Thoracic aorta (tissue), 2 donors: Measurements from ENCODE around the gene NOP16. TPM values are rescaled to one million over a fixed set of nuclear protein-coding genes. Genes with fewer than 3 reads are reported as not detected.
A peak's percentile ranks its signal among the peaks of the same experiment; 100 is the strongest.

Experiments used
- ATAC-seq: fragments of 150-250 bp; one replicate; pipeline ENCODE4 v1.8.0; 2017; ENCODE audit warnings: low read depth; ENCODE audit not compliant: insufficient number of reproducible peaks, low FRiP score
- DNase-seq: peaks from one replicate; pipeline ENCODE4 v3.0.0-alpha.2; 2020; ENCODE audit warnings: low spot score
- H3K27ac ChIP-seq, 2 donors: fragments of 200-600 bp; sonication (generic); 1 replicate in 1 of 2; 2 replicates in 1 of 2; pipeline ENCODE4 v1.5.1; 2016; ENCODE audit warnings: mild to moderate bottlenecking in 2 of 2, moderate library complexity in 2 of 2
- H3K27me3 ChIP-seq: fragments of 200-600 bp; sonication (generic); replicated peaks from 2 replicates; pipeline ENCODE4 v1.6.0; 2016; ENCODE audit warnings: mild to moderate bottlenecking; ENCODE audit not compliant: insufficient read depth
- H3K36me3 ChIP-seq: fragments of 200-600 bp; sonication (generic); one replicate; pipeline ENCODE4 v1.5.1; 2016
- H3K4me1 ChIP-seq, 2 donors: fragments of 200-600 bp; sonication (generic); 1 replicate in 1 of 2; 2 replicates in 1 of 2; pipeline versions ENCODE4 v1.5.1 to v1.6.0; 2016; ENCODE audit warnings: low read depth in 2 of 2, mild to moderate bottlenecking in 1 of 2; ENCODE audit not compliant: control insufficient read depth in 1 of 2
- H3K4me3 ChIP-seq: fragments of 200-600 bp; sonication (generic); 2 replicates; pipeline ENCODE4 v1.5.1; 2016; ENCODE audit warnings: mild to moderate bottlenecking
- H3K9me3 ChIP-seq: fragments of 200-600 bp; sonication (generic); 2 replicates; pipeline ENCODE4 v1.5.1; 2016
- total RNA-seq, 2 donors: library from RNA; depleted of rRNA; stranded (reverse); fragments of >200 nt; gene quantifications; one replicate each; pipeline versions ENCODE4 v1.1.0 to v1.2.3, GENCODE V29; 2016
- TF ChIP-seq, protein P1 (sequence below): fragments of 200-600 bp; sonication (generic); IDR thresholded peaks from one replicate; pipeline ENCODE4 v1.5.1; 2019; ENCODE audit warnings: antibody characterized with exemption

The NOP16 gene
- total RNA-seq, 2 donors from 2014 or later = 6.3 to 12.6 TPM

DNA sequence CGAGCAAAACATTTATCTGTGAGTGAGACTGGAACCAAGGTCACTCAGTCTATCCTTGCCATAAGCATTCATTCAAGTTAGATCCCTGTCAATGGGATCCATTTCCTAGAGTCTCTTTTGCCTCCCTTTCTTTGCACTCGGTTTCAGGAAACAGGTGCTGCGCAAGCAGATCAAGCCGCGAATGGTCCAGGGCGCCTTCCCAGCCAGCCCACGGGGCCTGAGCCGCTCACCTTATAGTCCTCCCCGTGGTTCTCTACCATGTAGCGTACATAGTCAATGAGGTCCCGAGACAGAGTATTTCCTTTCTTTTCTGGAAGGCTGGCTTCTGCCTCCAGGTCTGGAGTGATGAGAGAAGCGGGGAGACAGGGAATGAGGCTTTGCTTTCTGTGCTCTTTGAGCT is 3.4 kb downstream of the NOP16 start:
- Histone ChIP-seq H3K9me3 (no peaks in the 10 kb centered on the region), H3K27me3 (no peaks in the 10 kb centered on the region), H3K4me3 (no peak overlapping the region), H3K36me3 (peaks cover 9% of the 10 kb centered on the region), H3K27ac (no peak overlapping the region), H3K4me1 (peaks cover 14 to 36% of the 10 kb centered on the region in 2 donors)
- no peak for ATAC-seq
- TF ChIP-seq, protein P1, sequence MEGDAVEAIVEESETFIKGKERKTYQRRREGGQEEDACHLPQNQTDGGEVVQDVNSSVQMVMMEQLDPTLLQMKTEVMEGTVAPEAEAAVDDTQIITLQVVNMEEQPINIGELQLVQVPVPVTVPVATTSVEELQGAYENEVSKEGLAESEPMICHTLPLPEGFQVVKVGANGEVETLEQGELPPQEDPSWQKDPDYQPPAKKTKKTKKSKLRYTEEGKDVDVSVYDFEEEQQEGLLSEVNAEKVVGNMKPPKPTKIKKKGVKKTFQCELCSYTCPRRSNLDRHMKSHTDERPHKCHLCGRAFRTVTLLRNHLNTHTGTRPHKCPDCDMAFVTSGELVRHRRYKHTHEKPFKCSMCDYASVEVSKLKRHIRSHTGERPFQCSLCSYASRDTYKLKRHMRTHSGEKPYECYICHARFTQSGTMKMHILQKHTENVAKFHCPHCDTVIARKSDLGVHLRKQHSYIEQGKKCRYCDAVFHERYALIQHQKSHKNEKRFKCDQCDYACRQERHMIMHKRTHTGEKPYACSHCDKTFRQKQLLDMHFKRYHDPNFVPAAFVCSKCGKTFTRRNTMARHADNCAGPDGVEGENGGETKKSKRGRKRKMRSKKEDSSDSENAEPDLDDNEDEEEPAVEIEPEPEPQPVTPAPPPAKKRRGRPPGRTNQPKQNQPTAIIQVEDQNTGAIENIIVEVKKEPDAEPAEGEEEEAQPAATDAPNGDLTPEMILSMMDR = no peak
- no peak for DNase-seq

DNA sequence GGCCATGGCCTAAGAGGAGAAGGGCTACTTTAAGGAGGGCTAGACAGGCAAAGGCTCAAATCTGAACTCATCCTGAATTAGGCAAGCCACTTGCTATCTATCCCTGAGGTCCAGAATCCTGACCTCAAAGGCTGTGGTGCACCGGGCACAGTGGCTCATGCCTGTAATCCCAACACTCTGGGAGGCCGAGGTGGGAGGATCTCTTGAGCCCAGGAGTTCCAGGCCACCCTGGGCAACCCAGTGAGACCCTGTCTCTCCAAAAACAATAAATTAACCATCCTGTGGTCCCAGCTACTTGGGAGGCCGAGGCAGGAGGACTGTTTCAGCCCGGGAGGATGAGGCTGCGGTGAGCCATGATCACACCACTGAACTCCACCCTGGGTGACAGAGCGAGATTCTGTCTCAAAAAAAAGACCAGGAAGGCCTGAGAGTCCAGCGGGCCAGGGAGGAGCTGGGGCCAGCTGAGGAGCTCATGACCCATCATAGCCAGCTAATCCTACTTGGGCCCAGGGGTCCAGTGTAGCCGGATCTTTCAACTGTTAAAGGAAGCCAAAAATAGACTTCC is 4.0 kb downstream of the NOP16 start:
- TF ChIP-seq, protein P1 = no peak
- Histone ChIP-seq H3K4me3 (no peak overlapping the region), H3K36me3 (peaks cover 9% of the 10 kb centered on the region), H3K27ac (no peak overlapping the region), H3K9me3 (no peaks in the 10 kb centered on the region), H3K27me3 (no peaks in the 10 kb centered on the region), H3K4me1 (peaks cover 11 to 31% of the 10 kb centered on the region in 2 donors)
- no peak for ATAC-seq
- DNase-seq = no peak

DNA sequence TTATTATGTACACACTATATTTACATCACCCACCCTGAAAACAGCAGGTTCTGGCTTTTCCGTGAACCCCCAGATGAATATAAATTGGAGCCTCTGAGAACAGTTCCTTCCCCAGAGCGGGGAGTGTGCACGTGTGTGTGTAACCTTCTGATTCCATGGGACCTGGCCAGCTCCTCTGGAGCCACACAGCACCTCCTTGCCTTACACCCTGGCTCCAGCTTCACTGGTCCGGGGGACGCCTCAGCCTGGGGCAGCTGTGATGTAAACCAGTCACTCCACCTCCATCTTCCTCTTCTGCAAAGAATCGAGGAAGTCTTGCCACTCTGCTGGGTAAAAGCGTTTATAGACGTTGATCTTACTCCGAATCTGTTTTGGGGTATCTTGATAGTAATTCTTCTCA is 4.4 kb downstream of the NOP16 start:
- H3K27ac ChIP-seq = no peak overlapping the region
- no peak overlapping the region for H3K4me3 ChIP-seq
- no peaks in the 10 kb centered on the region for H3K27me3 ChIP-seq
- TF ChIP-seq, protein P1 = no peak
- DNase-seq (no peak), ATAC-seq (no peak)
- H3K9me3 ChIP-seq = no peaks in the 10 kb centered on the region
- H3K36me3 ChIP-seq = peaks cover 9% of the 10 kb centered on the region
- H3K4me1 ChIP-seq = peaks cover 11 to 31% of the 10 kb centered on the region in 2 donors

DNA sequence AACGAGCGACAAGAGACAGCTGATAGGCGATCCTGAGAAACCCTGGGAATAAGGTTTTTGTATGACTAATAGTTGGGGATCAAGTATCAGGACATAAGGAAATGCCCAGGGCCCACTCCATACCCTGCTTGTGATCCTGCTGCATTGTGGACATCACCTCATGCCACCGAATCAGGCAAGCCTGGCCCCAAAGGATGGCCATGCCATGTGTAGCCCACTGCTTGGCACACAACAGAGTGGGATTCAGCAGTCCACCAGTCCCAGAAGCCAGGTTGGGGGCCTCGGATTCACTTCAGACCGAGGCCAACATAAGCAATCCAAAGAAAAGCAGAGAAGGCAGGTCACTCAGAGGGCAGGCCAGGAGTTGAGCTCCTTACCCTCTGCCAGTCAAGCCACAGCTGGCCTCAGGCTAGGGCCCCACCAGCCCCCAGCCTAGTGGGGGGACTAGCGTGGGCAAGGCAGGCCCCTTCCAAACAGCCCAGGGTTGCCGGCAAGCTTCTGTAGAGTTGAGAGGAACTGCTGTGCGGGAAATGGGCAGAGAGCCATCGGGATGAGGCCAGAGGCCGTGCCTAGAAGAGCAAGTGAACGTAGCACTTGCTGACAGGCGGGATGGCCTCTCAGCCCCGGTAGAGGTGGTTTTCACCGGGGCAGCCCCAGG is 5.0 kb downstream of the NOP16 start:
- Histone ChIP-seq H3K27ac (no peak overlapping the region), H3K4me3 (no peak overlapping the region), H3K36me3 (peaks cover 9% of the 10 kb centered on the region), H3K4me1 (peaks cover 11 to 31% of the 10 kb centered on the region in 2 donors), H3K9me3 (no peaks in the 10 kb centered on the region), H3K27me3 (no peaks in the 10 kb centered on the region)
- TF ChIP-seq, protein P1 = no peak
- ATAC-seq (no peak), DNase-seq (no peak)

DNA sequence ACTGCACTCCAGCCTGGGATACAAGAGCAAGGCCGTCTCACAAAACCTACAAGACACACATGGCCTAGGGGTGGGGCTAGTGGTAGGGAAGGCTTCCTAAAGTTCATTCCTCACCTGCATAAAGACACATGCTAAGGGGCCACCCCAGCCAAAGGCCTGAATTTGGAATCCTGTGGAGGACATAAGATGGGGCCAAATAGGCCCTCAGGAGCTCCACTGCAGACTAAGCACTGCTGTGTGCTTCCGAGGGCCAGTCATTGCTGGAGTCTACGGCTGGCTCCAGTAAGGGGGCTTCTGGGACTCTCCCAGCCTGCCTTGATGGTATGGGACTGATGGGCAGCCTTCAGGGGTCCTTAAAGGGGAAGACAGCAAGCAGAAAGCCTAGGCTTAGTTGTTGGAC is 5.7 kb downstream of the NOP16 start:
- Histone ChIP-seq H3K4me3 (no peak overlapping the region), H3K36me3 (peaks cover 9% of the 10 kb centered on the region), H3K4me1 (peaks cover 10 to 27% of the 10 kb centered on the region in 2 donors), H3K9me3 (no peaks in the 10 kb centered on the region), H3K27ac (peak overlapping the region; percentile 75 to 79), H3K27me3 (no peaks in the 10 kb centered on the region)
- no peak for DNase-seq
- ATAC-seq = no peak
- TF ChIP-seq, protein P1 = no peak
